Erythroblast (primary cell): ENCODE measurements around the gene RHBDF1.

Source experiments
- GATA1 ChIP-seq: IDR thresholded peaks from 2 replicates; pipeline ENCODE4 v1.6.1; 2011; ENCODE audit warnings: low read depth, mild to moderate bottlenecking, control low read depth, low read length, moderate library complexity
- POLR2A ChIP-seq: IDR thresholded peaks from 2 replicates; pipeline ENCODE4 v1.6.1; 2011; ENCODE audit warnings: mild to moderate bottlenecking, low read length

GRCh38 chr16:56231-56927 is 16.1 kb downstream of the RHBDF1 start:
- TF ChIP-seq POLR2A (no peak), GATA1 (no peak)
